GM10248 (cell line): ENCODE measurements around the gene DENND11.

Source experiments
- CTCF ChIA-PET: fragments of 300-600 bp; sonication (Branson Sonifier 250); formaldehyde crosslinking; extraction: SDS; loops from one replicate; lab custom pipeline; 2021; ENCODE audit warnings: antibody characterized with exemption; lab: Yijun Ruan, JAX
- POLR2A ChIA-PET: fragments of 350-650 bp; sonication (Branson Sonifier 250); formaldehyde crosslinking; extraction: SDS; loops from one replicate; lab custom pipeline; 2020; ENCODE audit warnings: antibody characterized with exemption; lab: Yijun Ruan, JAX
- DNase-seq: peaks from one replicate; pipeline ENCODE4 v3.0.0; 2012; ENCODE audit errors: extremely low spot score
- CTCF ChIP-seq: IDR thresholded peaks from 2 replicates; pipeline ENCODE4 v1.5.1; 2012; ENCODE audit warnings: mild to moderate bottlenecking, low read depth; ENCODE audit errors: extremely low read depth, missing control alignments, control extremely low read depth

The DENND11 gene

GRCh38 chr7:141671705-141672496 lies 30.1 kb downstream of the DENND11 start:
- no peak for TF ChIP-seq CTCF
- CTCF ChIA-PET = interaction anchor here (1.0 kb wide), 1 partner anchor 9 kb away, joined by 4 read pairs; no protein-coding TSS in a partner anchor
- DNase-seq = no peak
- POLR2A ChIA-PET = no interaction called here

- POLR2A ChIA-PET = no interaction called here
Measured at GRCh38 chr7:141668853-141669252, 33.1 kb downstream of the DENND11 start.

GRCh38 chr7:141666071-141666470 lies 35.9 kb downstream of the DENND11 start:
- CTCF ChIA-PET = interaction anchor here (1.1 to 2.6 kb wide), 5 partner anchors 8 to 120 kb away, joined by 3 to 8 read pairs (median 4); no protein-coding TSS in a partner anchor
- TF ChIP-seq CTCF = no peak
- DNase-seq = no peak
- POLR2A ChIA-PET = no interaction called here

More at GRCh38 chr7:141668853-141669252, 33.1 kb downstream of the DENND11 start:
- no peak for DNase-seq
- no peak for TF ChIP-seq CTCF
- CTCF ChIA-PET = interaction anchor here (1.1 to 3.8 kb wide), 3 partner anchors 10 to 22 kb away, joined by 3 to 23 read pairs (median 8); no protein-coding TSS in a partner anchor

GRCh38 chr7:141665208-141666035 lies 36.5 kb downstream of the DENND11 start:
- ChIA-PET CTCF (interaction anchor here (1.1 to 2.8 kb wide), 4 partner anchors 9 to 121 kb away, joined by 4 to 15 read pairs (median 5); no protein-coding TSS in a partner anchor), POLR2A (no interaction called here)
- DNase-seq = no peak
- no peak for TF ChIP-seq CTCF

GRCh38 chr7:141664450-141664849 lies 37.5 kb downstream of the DENND11 start:
- ChIA-PET POLR2A (no interaction called here), CTCF (interaction anchor here (2.8 kb wide), 1 partner anchor 10 kb away, joined by 15 read pairs; no protein-coding TSS in a partner anchor)
- TF ChIP-seq CTCF = no peak
- no peak for DNase-seq
